HEK293 (cell line): ENCODE results near the gene ASNS.

Source experiments
- FEZF1 ChIP-seq: fragments of 450-650 bp; formaldehyde crosslinking; IDR thresholded peaks from 2 replicates; pipeline ENCODE4 v1.5.1; 2016; ENCODE audit warnings: missing biosample characterization, missing genetic modification characterization
- IKZF3 ChIP-seq: fragments of 450-650 bp; IDR thresholded peaks from 2 replicates; pipeline ENCODE4 v1.5.0; 2018; ENCODE audit warnings: missing biosample characterization, mild to moderate bottlenecking, missing genetic modification characterization, moderate library complexity
- KLF1 ChIP-seq: fragments of 450-650 bp; formaldehyde crosslinking; IDR thresholded peaks from 2 replicates; pipeline ENCODE4 v1.5.1; 2016; ENCODE audit warnings: missing biosample characterization, missing genetic modification characterization
- OSR2 ChIP-seq: fragments of 450-650 bp; formaldehyde crosslinking; IDR thresholded peaks from 2 replicates; pipeline ENCODE4 v1.5.1; 2016; ENCODE audit warnings: missing biosample characterization, missing genetic modification characterization
- PRDM1 ChIP-seq: fragments of 450-650 bp; formaldehyde crosslinking; IDR thresholded peaks from 2 replicates; pipeline ENCODE4; 2016; ENCODE audit warnings: missing biosample characterization, missing genetic modification characterization
- SP3 ChIP-seq: fragments of 450-650 bp; formaldehyde crosslinking; IDR thresholded peaks from 2 replicates; pipeline ENCODE4 v1.5.1; 2016; ENCODE audit warnings: missing biosample characterization, missing genetic modification characterization
- TSHZ1 ChIP-seq: fragments of 450-650 bp; formaldehyde crosslinking; IDR thresholded peaks from 2 replicates; pipeline ENCODE4 v1.5.1; 2016; ENCODE audit warnings: missing biosample characterization, missing genetic modification characterization, borderline replicate concordance
- ZBTB44 ChIP-seq: fragments of 450-650 bp; IDR thresholded peaks from 2 replicates; pipeline ENCODE4 v1.5.1; 2018; ENCODE audit warnings: missing biosample characterization, mild to moderate bottlenecking, missing genetic modification characterization
- ZFHX2 ChIP-seq: fragments of 450-650 bp; formaldehyde crosslinking; conservative IDR thresholded peaks from 2 replicates; pipeline ENCODE4 v1.5.1; 2016; ENCODE audit warnings: missing biosample characterization, missing genetic modification characterization
- ZFP41 ChIP-seq: fragments of 450-650 bp; formaldehyde crosslinking; IDR thresholded peaks from 2 replicates; pipeline ENCODE4 v1.5.1; 2016; ENCODE audit warnings: missing biosample characterization, missing genetic modification characterization, borderline replicate concordance
- ZNF133 ChIP-seq: fragments of 450-650 bp; formaldehyde crosslinking; IDR thresholded peaks from 2 replicates; pipeline ENCODE4 v1.5.1; 2016; ENCODE audit warnings: missing biosample characterization, missing genetic modification characterization
- ZNF16 ChIP-seq: fragments of 450-650 bp; formaldehyde crosslinking; IDR thresholded peaks from 2 replicates; pipeline ENCODE4 v1.5.1; 2016; ENCODE audit warnings: low read depth, missing biosample characterization, missing genetic modification characterization
- ZNF26 ChIP-seq: fragments of 450-650 bp; formaldehyde crosslinking; IDR thresholded peaks from 2 replicates; pipeline ENCODE4 v1.5.1; 2016; ENCODE audit warnings: missing biosample characterization, missing genetic modification characterization
- ZNF302 ChIP-seq: fragments of 450-650 bp; formaldehyde crosslinking; IDR thresholded peaks from 2 replicates; pipeline ENCODE4 v1.5.1; 2016; ENCODE audit warnings: missing biosample characterization, missing genetic modification characterization, low read depth
- ZNF350 ChIP-seq: fragments of 450-650 bp; formaldehyde crosslinking; IDR thresholded peaks from 2 replicates; pipeline ENCODE4 v1.5.0; 2017; ENCODE audit warnings: missing biosample characterization, mild to moderate bottlenecking, missing genetic modification characterization
- ZNF394 ChIP-seq: fragments of 450-650 bp; formaldehyde crosslinking; IDR thresholded peaks from 2 replicates; pipeline ENCODE4 v1.5.1; 2016; ENCODE audit warnings: missing biosample characterization, missing genetic modification characterization, mild to moderate bottlenecking, moderate library complexity, borderline replicate concordance
- ZNF449 ChIP-seq: fragments of 450-650 bp; formaldehyde crosslinking; IDR thresholded peaks from 2 replicates; pipeline ENCODE4 v1.5.1; 2017; ENCODE audit warnings: missing biosample characterization, mild to moderate bottlenecking, missing genetic modification characterization, moderate library complexity
- ZNF518A ChIP-seq: fragments of 450-650 bp; formaldehyde crosslinking; conservative IDR thresholded peaks from 2 replicates; pipeline ENCODE4 v1.5.1; 2016; ENCODE audit warnings: low read depth, missing biosample characterization, missing genetic modification characterization
- ZNF544 ChIP-seq: fragments of 450-650 bp; formaldehyde crosslinking; IDR thresholded peaks from 2 replicates; pipeline ENCODE4 v1.5.0; 2017; ENCODE audit warnings: missing biosample characterization, missing genetic modification characterization
- ZNF610 ChIP-seq: fragments of 450-650 bp; formaldehyde crosslinking; IDR thresholded peaks from 2 replicates; pipeline ENCODE4 v1.5.1; 2016; ENCODE audit warnings: missing biosample characterization, missing genetic modification characterization, borderline replicate concordance
- ZNF785 ChIP-seq: fragments of 450-650 bp; formaldehyde crosslinking; IDR thresholded peaks from 2 replicates; pipeline ENCODE4 v1.5.1; 2016; ENCODE audit warnings: missing biosample characterization, missing genetic modification characterization
- ZNF792 ChIP-seq: fragments of 450-650 bp; formaldehyde crosslinking; IDR thresholded peaks from 2 replicates; pipeline ENCODE4 v1.5.1; 2016; ENCODE audit warnings: missing biosample characterization, missing genetic modification characterization
- ZNF830 ChIP-seq: fragments of 450-650 bp; IDR thresholded peaks from 2 replicates; pipeline ENCODE4 v1.5.0; 2018; ENCODE audit warnings: missing biosample characterization, missing genetic modification characterization, low read depth, mild to moderate bottlenecking, moderate library complexity
- ZSCAN5A ChIP-seq: fragments of 450-650 bp; formaldehyde crosslinking; IDR thresholded peaks from 2 replicates; pipeline ENCODE4 v1.5.1; 2016; ENCODE audit warnings: missing biosample characterization, missing genetic modification characterization

Gene ASNS

GRCh38 chr7:97872025-97872669, at the start of gene ASNS (continued):
- no peak for TF ChIP-seq ZFHX2
- 0 out of 2 replicates have a peak, but pooled peaks have one; percentile 25 for TF ChIP-seq TSHZ1 (tag by site-specific recombination)
- TF ChIP-seq ZNF449 (tag by site-specific recombination): no peak
- TF ChIP-seq IKZF3 (tag by site-specific recombination): 0 out of 2 replicates have a peak, but pooled peaks have one; percentile 33
- no peak for TF ChIP-seq ZFP41 (tag by site-specific recombination)
- TF ChIP-seq ZNF785 (tag by site-specific recombination): no peak
- TF ChIP-seq ZNF830 (tag by site-specific recombination): no peak
- TF ChIP-seq ZNF544: no peak
- TF ChIP-seq OSR2 (tag by site-specific recombination): peak; percentile 82; the same call in 1 of the 2 replicates
- peak; percentile 85 for TF ChIP-seq SP3 (tag by site-specific recombination)
- TF ChIP-seq ZNF350 (tag by site-specific recombination): 0 out of 2 replicates have a peak, but pooled peaks have one; percentile 10
- peak; percentile 72; the same call in 1 of the 2 replicates for TF ChIP-seq ZNF394 (tag by site-specific recombination)
- TF ChIP-seq ZNF792 (tag by site-specific recombination): peak; percentile 86; the same call in 1 of the 2 replicates
- peak; percentile 78 for TF ChIP-seq KLF1 (tag by site-specific recombination)
- TF ChIP-seq ZSCAN5A: peak; percentile 64; the same call in 1 of the 2 replicates
- no peak for TF ChIP-seq PRDM1 (tag by site-specific recombination)
- no peak for TF ChIP-seq ZNF16 (tag by site-specific recombination)
- TF ChIP-seq ZNF610 (tag by site-specific recombination): peak; percentile 48; the same call in 1 of the 2 replicates
- TF ChIP-seq ZNF518A (tag by site-specific recombination): no peak
- no peak for TF ChIP-seq ZNF302 (tag by site-specific recombination)
- peak; percentile 42 for TF ChIP-seq FEZF1
- no peak for TF ChIP-seq ZBTB44
- peak; percentile 54; the same call in 1 of the 2 replicates for TF ChIP-seq ZNF133 (tag by site-specific recombination)
- no peak for TF ChIP-seq ZNF26
